Measurements from ENCODE around the gene ZBTB20.

ZBTB20 gene

GRCh38 chr3:114694251-114694650 is 452.8 kb downstream of the ZBTB20 start:
- TF ChIP-seq CTCF (IDR thresholded peaks at IDR 0.05; ENCODE audit: insufficient read depth, low read length, poor library complexity, severe bottlenecking) (no peak), EZH2phosphoT487 (conservative IDR thresholded peaks at IDR 0.05; ENCODE audit: low read length) (no peak)
- no peaks in the 10 kb centered on the region for H3K9me2 ChIP-seq (replicated peaks; ENCODE audit: insufficient read depth, low read length)
- no peak overlapping the region for H3K4me2 ChIP-seq (ENCODE audit: low read depth, low read length, poor library complexity, severe bottlenecking)
- H3K9ac ChIP-seq (ENCODE audit: low read length), result no peak overlapping the region
- no peaks in the 10 kb centered on the region for H3K36me3 ChIP-seq (ENCODE audit: low read length)
- no peaks in the 10 kb centered on the region for H3K27me3 ChIP-seq (ENCODE audit: low read length)
- H3F3A ChIP-seq (ENCODE audit: insufficient read depth), result no peaks in the 10 kb centered on the region
- no peaks in the 10 kb centered on the region for H3K79me2 ChIP-seq (ENCODE audit: insufficient read depth, low read length)
- H2AFZ ChIP-seq (ENCODE audit: low read depth, low read length, severe bottlenecking), result no peak overlapping the region
- no peak overlapping the region for H3K4me3 ChIP-seq (ENCODE audit: insufficient read depth, low read length, poor library complexity, severe bottlenecking)
- no peaks in the 10 kb centered on the region for H4K20me1 ChIP-seq (ENCODE audit: low read depth, low read length)
- H3K9me3 ChIP-seq (ENCODE audit: insufficient read depth, low read length), result no peaks in the 10 kb centered on the region
- no peak overlapping the region for H3K27ac ChIP-seq (ENCODE audit: low read depth, low read length)

- H3K9me3 ChIP-seq (ENCODE audit: insufficient read depth, low read length), result no peaks in the 10 kb centered on the region
- H3K4me3 ChIP-seq (ENCODE audit: insufficient read depth, low read length, poor library complexity, severe bottlenecking), result no peak overlapping the region
- no peaks in the 10 kb centered on the region for H3F3A ChIP-seq (ENCODE audit: insufficient read depth)
- TF ChIP-seq EZH2phosphoT487 (conservative IDR thresholded peaks at IDR 0.05; ENCODE audit: low read length) (no peak), CTCF (IDR thresholded peaks at IDR 0.05; ENCODE audit: insufficient read depth, low read length, poor library complexity, severe bottlenecking) (no peak)
- H2AFZ ChIP-seq (ENCODE audit: low read depth, low read length, severe bottlenecking), result no peak overlapping the region
- H3K79me2 ChIP-seq (ENCODE audit: insufficient read depth, low read length), result no peaks in the 10 kb centered on the region
- H3K27ac ChIP-seq (ENCODE audit: low read depth, low read length), result no peak overlapping the region
- no peaks in the 10 kb centered on the region for H3K9me2 ChIP-seq (replicated peaks; ENCODE audit: insufficient read depth, low read length)
- no peaks in the 10 kb centered on the region for H3K36me3 ChIP-seq (ENCODE audit: low read length)
- H3K27me3 ChIP-seq (ENCODE audit: low read length), result no peaks in the 10 kb centered on the region
- H3K4me2 ChIP-seq (ENCODE audit: low read depth, low read length, poor library complexity, severe bottlenecking), result no peak overlapping the region
- no peak overlapping the region for H3K9ac ChIP-seq (ENCODE audit: low read length)
- no peaks in the 10 kb centered on the region for H4K20me1 ChIP-seq (ENCODE audit: low read depth, low read length)
Measured at GRCh38 chr3:114691871-114692270, 455.2 kb downstream of the ZBTB20 start.

- Histone ChIP-seq H3K9ac (ENCODE audit: low read length) (no peak overlapping the region), H2AFZ (ENCODE audit: low read depth, low read length, severe bottlenecking) (no peak overlapping the region), H3K79me2 (ENCODE audit: insufficient read depth, low read length) (no peaks in the 10 kb centered on the region), H3K27ac (ENCODE audit: low read depth, low read length) (no peak overlapping the region), H3F3A (ENCODE audit: insufficient read depth) (no peaks in the 10 kb centered on the region), H3K4me2 (ENCODE audit: low read depth, low read length, poor library complexity, severe bottlenecking) (no peak overlapping the region), H3K9me2 (replicated peaks; ENCODE audit: insufficient read depth, low read length) (no peaks in the 10 kb centered on the region), H3K36me3 (ENCODE audit: low read length) (no peaks in the 10 kb centered on the region), H3K4me3 (ENCODE audit: insufficient read depth, low read length, poor library complexity, severe bottlenecking) (no peak overlapping the region), H4K20me1 (ENCODE audit: low read depth, low read length) (no peaks in the 10 kb centered on the region), H3K9me3 (ENCODE audit: insufficient read depth, low read length) (no peaks in the 10 kb centered on the region), H3K27me3 (ENCODE audit: low read length) (no peaks in the 10 kb centered on the region)
- TF ChIP-seq CTCF (IDR thresholded peaks at IDR 0.05; ENCODE audit: insufficient read depth, low read length, poor library complexity, severe bottlenecking) (no peak), EZH2phosphoT487 (conservative IDR thresholded peaks at IDR 0.05; ENCODE audit: low read length) (no peak)
Measured at GRCh38 chr3:114690911-114691310, 456.2 kb downstream of the ZBTB20 start.

Measured in SU-DHL-6 (cell line).